Left ventricle myocardium inferior (tissue), 1 donor: ENCODE measurements around the gene RPL22. TPM values are rescaled to one million over a fixed set of nuclear protein-coding genes. Genes with fewer than 3 reads are reported as not detected.

Source experiments
- DNase-seq: peaks from one replicate; pipeline ENCODE4 v3.0.0-alpha.2; 2020
- H3K27ac ChIP-seq: fragments of 200-600 bp; replicated peaks from 2 replicates; pipeline ENCODE4 v1.8.0; 2021
- H3K27me3 ChIP-seq: fragments of 200-600 bp; 2 replicates; pipeline ENCODE4 v1.8.0; 2021; ENCODE audit warnings: low read depth
- H3K36me3 ChIP-seq: fragments of 200-600 bp; 2 replicates; pipeline ENCODE4 v1.8.0; 2021
- H3K4me1 ChIP-seq: fragments of 200-600 bp; 2 replicates; pipeline ENCODE4 v1.8.0; 2021
- H3K4me3 ChIP-seq: fragments of 200-600 bp; 2 replicates; pipeline ENCODE4 v1.8.0; 2021; ENCODE audit warnings: mild to moderate bottlenecking, moderate library complexity
- H3K9me3 ChIP-seq: fragments of 200-600 bp; replicated peaks from 2 replicates; pipeline ENCODE4 v1.8.0; 2021
- CTCF ChIP-seq: fragments of 200-600 bp; IDR thresholded peaks from 2 replicates; pipeline ENCODE4 v1.8.0; 2021; ENCODE audit warnings: antibody characterized with exemption, mild to moderate bottlenecking, borderline replicate concordance
- intact Hi-C: fragments of 100-400 bp; cut with micrococcal nuclease; formaldehyde crosslinking; loops from one replicate; pipeline ENCODE4 v1.11.0; 2022
- total RNA-seq: library from RNA; stranded (reverse); fragmentation: NEBNext Ultra II Directional; extraction: Animal tissue kit (Norgen Biotek cat#: 25700); gene quantifications from one replicate; pipeline ENCODE4 v1.2.1, GENCODE V29; 2021
- donor health status: DM: no; HTN: yes; CAD: no; lungs with severe emphysema.

The RPL22 gene
- total RNA-seq, 1 donor from 2014 or later: 250 TPM

GRCh38 chr1:6177681-6178380, 21.6 kb downstream of the RPL22 start:
- no peak for DNase-seq
- intact Hi-C loops: no loop called here
- H3K36me3 ChIP-seq: no peaks in the 10 kb centered on the region
- peaks cover 83% of the 10 kb centered on the region for H3K27me3 ChIP-seq
- TF ChIP-seq CTCF: no peak
- H3K4me1 ChIP-seq: peaks cover 27% of the 10 kb centered on the region
- H3K27ac ChIP-seq: no peak overlapping the region
- H3K4me3 ChIP-seq: no peak overlapping the region
- H3K9me3 ChIP-seq: no peaks in the 10 kb centered on the region

- Histone ChIP-seq H3K27me3 (peaks cover 93% of the 10 kb centered on the region), H3K4me3 (no peak overlapping the region), H3K9me3 (no peaks in the 10 kb centered on the region), H3K27ac (no peak overlapping the region), H3K36me3 (no peaks in the 10 kb centered on the region), H3K4me1 (peaks cover 27% of the 10 kb centered on the region)
- intact Hi-C loops: no loop called here
- no peak for TF ChIP-seq CTCF
- DNase-seq: no peak
Measured at GRCh38 chr1:6176779-6177178, 22.6 kb downstream of the RPL22 start.

- Histone ChIP-seq H3K27me3 (peaks cover 96% of the 10 kb centered on the region), H3K4me1 (peaks cover 16% of the 10 kb centered on the region), H3K9me3 (no peaks in the 10 kb centered on the region), H3K27ac (no peak overlapping the region), H3K4me3 (no peak overlapping the region), H3K36me3 (no peaks in the 10 kb centered on the region)
- intact Hi-C loops: no loop called here
- no peak for DNase-seq
- TF ChIP-seq CTCF: no peak
Measured at GRCh38 chr1:6175411-6175828, 24.0 kb downstream of the RPL22 start.

- peaks cover 96% of the 10 kb centered on the region for H3K27me3 ChIP-seq
- no peak overlapping the region for H3K4me3 ChIP-seq
- H3K9me3 ChIP-seq: no peaks in the 10 kb centered on the region
- no peaks in the 10 kb centered on the region for H3K36me3 ChIP-seq
- peaks cover 10% of the 10 kb centered on the region for H3K4me1 ChIP-seq
- intact Hi-C loops: no loop called here
- no peak for DNase-seq
- H3K27ac ChIP-seq: no peak overlapping the region
- TF ChIP-seq CTCF: no peak
Measured at GRCh38 chr1:6174621-6175410, 24.6 kb downstream of the RPL22 start.

- Histone ChIP-seq H3K27ac (no peak overlapping the region), H3K36me3 (no peaks in the 10 kb centered on the region), H3K27me3 (peaks cover 96% of the 10 kb centered on the region), H3K4me3 (no peak overlapping the region), H3K4me1 (peaks cover 4% of the 10 kb centered on the region), H3K9me3 (no peaks in the 10 kb centered on the region)
- TF ChIP-seq CTCF: no peak
- DNase-seq: no peak
- intact Hi-C loops: no loop called here
Measured at GRCh38 chr1:6172549-6172948, 26.8 kb downstream of the RPL22 start.
